Ectodermal cell (in vitro differentiated cells): Measurements from ENCODE around the gene C5AR2.

ENCODE experiments used
- H3K27ac ChIP-seq: 2 replicates; pipeline ENCODE4 v1.7.0; 2013; ENCODE audit warnings: mild to moderate bottlenecking, low read depth, low read length; ENCODE audit not compliant: insufficient read depth, poor library complexity, severe bottlenecking
- H3K27me3 ChIP-seq: 2 replicates; pipeline ENCODE4 v1.7.0; 2013; ENCODE audit warnings: mild to moderate bottlenecking, low read length; ENCODE audit not compliant: insufficient read depth, control insufficient read depth, poor library complexity, severe bottlenecking
- H3K36me3 ChIP-seq: one replicate; pipeline ENCODE4 v1.7.0; 2013; ENCODE audit warnings: low read length; ENCODE audit not compliant: control insufficient read depth, insufficient read depth
- H3K4me1 ChIP-seq: one replicate; pipeline ENCODE4 v1.7.0; 2013; ENCODE audit warnings: low read length; ENCODE audit not compliant: control insufficient read depth, insufficient read depth
- H3K4me3 ChIP-seq: 2 replicates; pipeline ENCODE4 v1.7.0; 2013; ENCODE audit warnings: low read depth, low read length, control low read depth; ENCODE audit not compliant: insufficient read depth
- H3K9me3 ChIP-seq: 2 replicates; pipeline ENCODE4 v1.7.0; 2013; ENCODE audit warnings: mild to moderate bottlenecking, low read length, moderate library complexity; ENCODE audit not compliant: control insufficient read depth
- WGBS, 2 experiments: methylation state at CpG; one replicate each; pipeline ENCODE4 v1.1.7; 2013; ENCODE audit warnings: missing lambda C conversion rate in 2 of 2; 5-methylcytosine and 5-hydroxymethylcytosine counted together

The C5AR2 gene

GRCh38 chr19:47309608-47310007 lies 22.4 kb upstream of the C5AR2 start, which contains the start of gene C5AR1:
C5AR1 (plus strand) TSS chr19:47309861; CDS start chr19:47309896, 35 bp downstream.
- no peaks in the 10 kb centered on the region for H3K27me3 ChIP-seq
- H3K9me3 ChIP-seq, result no peaks in the 10 kb centered on the region
- no peak within 1 kb of the TSS for H3K27ac ChIP-seq
- no peak within 1 kb of the TSS for H3K4me3 ChIP-seq
- WGBS, 2 experiments, result 64 to 67% methylated on average over 12 of the region's 12 CpGs
- no peaks in the 10 kb centered on the region for H3K36me3 ChIP-seq
- H3K4me1 ChIP-seq, result no peaks in the 10 kb centered on the region

DNA sequence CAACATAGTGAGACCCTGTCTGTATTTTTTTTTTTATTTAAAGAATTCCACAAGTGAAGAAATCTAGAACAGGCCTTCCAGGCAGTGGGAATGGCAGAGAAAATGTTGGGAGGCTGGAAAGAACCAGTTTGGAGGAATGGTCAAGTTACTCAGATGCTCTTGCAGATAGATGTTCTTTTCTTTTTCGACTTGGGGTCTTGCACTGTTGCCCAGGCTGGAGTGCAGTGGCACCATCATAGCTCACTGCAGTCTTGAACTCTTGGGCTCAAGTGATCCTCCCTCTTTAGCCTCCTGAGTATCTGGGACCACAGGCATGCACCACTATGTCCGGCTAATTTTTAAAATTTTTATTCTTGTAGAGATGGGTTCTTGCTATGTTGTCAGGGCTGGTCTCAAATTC lies 21.7 kb upstream of the C5AR2 start:
- H3K27me3 ChIP-seq, result no peaks in the 10 kb centered on the region
- H3K36me3 ChIP-seq, result no peaks in the 10 kb centered on the region
- no peaks in the 10 kb centered on the region for H3K9me3 ChIP-seq
- H3K27ac ChIP-seq, result no peak overlapping the region
- no peak overlapping the region for H3K4me3 ChIP-seq
- WGBS, 2 experiments, result 94 to 98% methylated on average over 2 of the region's 2 CpGs
- H3K4me1 ChIP-seq, result no peaks in the 10 kb centered on the region

DNA sequence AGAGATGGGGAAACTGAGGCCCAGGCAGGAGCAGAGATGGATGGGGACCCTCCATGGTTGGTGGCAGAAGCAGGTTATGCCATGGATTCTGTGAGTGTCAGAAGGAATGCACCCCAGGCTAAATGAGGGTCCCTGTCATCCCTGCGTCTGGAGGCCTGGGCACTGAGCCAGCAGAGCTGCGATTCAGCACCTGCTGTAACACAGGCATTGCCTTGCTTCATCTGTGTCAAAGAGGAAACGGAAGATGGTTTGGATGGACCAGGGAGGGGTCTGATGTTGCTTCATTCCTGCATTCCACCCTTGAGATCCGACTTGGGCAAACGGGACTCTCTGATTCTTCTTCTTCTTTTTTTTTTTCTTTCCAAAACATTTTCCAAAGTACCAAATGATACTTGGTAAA lies 21.2 kb upstream of the C5AR2 start:
- H3K27me3 ChIP-seq, result no peaks in the 10 kb centered on the region
- no peak overlapping the region for H3K27ac ChIP-seq
- no peak overlapping the region for H3K4me3 ChIP-seq
- H3K36me3 ChIP-seq, result no peaks in the 10 kb centered on the region
- H3K9me3 ChIP-seq, result no peaks in the 10 kb centered on the region
- H3K4me1 ChIP-seq, result no peaks in the 10 kb centered on the region
- 82% methylated on average over 5 of the region's 5 CpGs for WGBS, 2 experiments

DNA sequence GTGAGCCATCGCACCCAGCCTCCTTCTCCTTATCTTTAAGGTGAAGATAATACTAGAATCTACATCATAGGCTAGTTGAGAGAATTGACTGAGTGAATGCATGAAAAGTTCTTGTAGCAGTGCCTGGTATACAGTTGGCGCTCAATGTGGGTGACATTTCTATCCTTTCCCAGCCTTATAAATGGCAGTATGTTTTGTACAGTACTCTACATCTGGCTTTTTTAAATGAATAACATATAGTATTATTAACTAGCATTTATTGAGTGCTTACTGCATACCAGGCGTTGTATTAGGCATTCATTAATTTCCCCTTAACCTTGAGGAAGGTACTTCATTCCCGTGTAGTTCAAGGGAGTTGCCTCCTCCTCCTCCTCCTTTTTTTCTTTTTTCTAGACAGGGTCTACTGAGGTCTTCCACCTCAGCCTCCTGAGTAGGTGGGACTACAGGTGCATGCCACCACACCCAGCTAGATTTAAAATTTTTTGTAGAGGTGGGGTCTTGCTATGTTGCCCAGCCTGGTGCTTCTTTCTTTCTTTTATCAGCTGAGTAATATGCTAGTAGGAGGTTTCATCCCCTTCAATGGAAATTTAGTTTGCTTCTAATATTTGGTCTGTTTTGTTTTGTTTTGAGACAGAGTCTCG lies 19.5 kb upstream of the C5AR2 start:
- WGBS, 2 experiments, result 91 to 94% methylated on average over 5 of the region's 5 CpGs
- no peaks in the 10 kb centered on the region for H3K4me1 ChIP-seq
- H3K27me3 ChIP-seq, result no peaks in the 10 kb centered on the region
- H3K36me3 ChIP-seq, result no peaks in the 10 kb centered on the region
- H3K9me3 ChIP-seq, result no peaks in the 10 kb centered on the region
- H3K4me3 ChIP-seq, result no peak overlapping the region
- H3K27ac ChIP-seq, result no peak overlapping the region

DNA sequence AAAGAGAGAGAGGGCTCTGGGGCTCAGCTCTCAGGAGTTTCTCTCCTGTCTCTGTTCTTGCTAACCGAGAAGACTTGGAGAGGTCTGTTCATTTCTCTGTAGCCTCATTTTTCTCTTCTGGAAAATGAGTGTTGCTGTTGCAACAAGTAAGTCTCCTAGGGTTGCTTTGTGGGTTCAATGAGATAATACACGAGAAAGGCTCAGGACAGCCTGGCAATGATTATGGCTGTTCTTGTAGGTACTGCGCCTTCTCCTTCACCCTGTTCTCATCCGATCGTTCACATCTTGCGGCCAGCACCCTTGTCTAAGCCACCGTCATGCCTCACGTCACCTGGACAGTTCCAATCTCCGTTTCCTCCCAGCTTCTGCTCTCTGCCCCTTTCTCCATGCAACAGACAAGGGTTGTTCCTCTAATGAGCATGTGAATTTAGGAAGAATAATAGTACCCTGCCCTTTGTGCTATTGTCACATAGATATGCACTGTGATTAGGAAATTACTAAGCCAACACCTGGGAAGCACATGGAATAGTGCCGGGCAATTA lies 18.1 kb upstream of the C5AR2 start:
- no peaks in the 10 kb centered on the region for H3K27me3 ChIP-seq
- no peak overlapping the region for H3K4me3 ChIP-seq
- no peaks in the 10 kb centered on the region for H3K4me1 ChIP-seq
- H3K27ac ChIP-seq, result no peak overlapping the region
- no peaks in the 10 kb centered on the region for H3K36me3 ChIP-seq
- 92 to 95% methylated on average over 10 of the region's 10 CpGs for WGBS, 2 experiments
- no peaks in the 10 kb centered on the region for H3K9me3 ChIP-seq

DNA sequence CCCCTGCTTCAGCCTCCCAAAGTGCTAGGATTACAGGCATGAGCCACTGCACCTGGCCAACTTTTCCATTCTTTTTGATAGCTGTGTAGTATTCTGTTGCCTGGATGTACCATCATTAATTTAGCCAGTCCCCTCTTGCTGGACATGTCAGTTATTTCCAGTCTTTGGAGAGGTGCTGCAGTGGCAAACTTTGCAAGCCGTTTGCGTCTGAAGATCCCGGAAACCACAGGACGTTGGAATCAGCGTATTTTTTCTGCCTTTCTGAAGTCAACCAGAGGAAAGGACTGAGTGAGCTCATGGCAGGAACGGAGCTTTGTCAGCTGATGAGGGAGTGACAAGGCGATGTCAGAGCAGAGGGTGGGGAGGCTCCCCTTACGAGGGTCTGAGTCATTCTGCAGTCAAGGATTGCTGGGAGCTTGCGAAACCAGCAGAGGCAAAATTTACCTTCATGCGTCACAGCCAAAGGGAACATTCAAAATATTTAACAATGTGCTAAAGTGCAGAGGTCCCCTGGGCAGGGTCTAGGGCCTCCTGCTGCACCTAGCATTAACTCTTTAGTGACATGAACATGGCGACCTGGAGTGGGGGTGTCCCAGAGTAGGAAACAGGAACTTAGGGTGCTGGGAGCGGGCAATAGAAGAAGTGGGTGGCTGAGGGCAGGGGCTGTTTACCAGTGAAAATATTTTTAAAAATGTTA lies 16.7 kb upstream of the C5AR2 start:
- H3K27ac ChIP-seq, result no peak overlapping the region

DNA sequence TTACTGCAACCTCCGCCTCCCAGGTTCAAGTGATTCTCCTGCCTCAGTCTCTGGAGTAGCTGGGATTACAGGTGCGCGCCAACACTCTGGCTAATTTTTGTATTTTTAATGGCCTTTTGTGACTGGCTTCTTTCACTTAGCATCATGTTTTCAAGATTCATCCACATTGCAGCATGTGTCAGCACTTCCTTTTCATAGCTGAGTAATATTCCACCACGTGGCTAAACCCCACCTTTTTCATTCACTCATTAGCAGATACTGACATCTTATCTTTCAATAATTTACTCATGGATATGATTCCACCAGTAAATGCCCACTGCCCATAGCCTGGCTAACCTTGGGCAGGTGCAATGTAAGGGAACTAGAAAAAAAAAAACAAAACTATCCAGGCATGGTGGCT lies 15.5 kb upstream of the C5AR2 start:
- H3K36me3 ChIP-seq, result no peaks in the 10 kb centered on the region
- H3K27me3 ChIP-seq, result no peaks in the 10 kb centered on the region
- no peaks in the 10 kb centered on the region for H3K9me3 ChIP-seq
- WGBS, 2 experiments, result 86 to 91% methylated on average over 4 of the region's 4 CpGs
- no peak overlapping the region for H3K4me3 ChIP-seq
- no peaks in the 10 kb centered on the region for H3K4me1 ChIP-seq
- H3K27ac ChIP-seq, result no peak overlapping the region

More for the DNA sequence above, 16.7 kb upstream of the C5AR2 start:
- no peaks in the 10 kb centered on the region for H3K4me1 ChIP-seq
- WGBS, 2 experiments, result 53 to 54% methylated on average over 12 of the region's 12 CpGs
- no peaks in the 10 kb centered on the region for H3K9me3 ChIP-seq
- H3K4me3 ChIP-seq, result no peak overlapping the region
- no peaks in the 10 kb centered on the region for H3K27me3 ChIP-seq
- no peaks in the 10 kb centered on the region for H3K36me3 ChIP-seq

DNA sequence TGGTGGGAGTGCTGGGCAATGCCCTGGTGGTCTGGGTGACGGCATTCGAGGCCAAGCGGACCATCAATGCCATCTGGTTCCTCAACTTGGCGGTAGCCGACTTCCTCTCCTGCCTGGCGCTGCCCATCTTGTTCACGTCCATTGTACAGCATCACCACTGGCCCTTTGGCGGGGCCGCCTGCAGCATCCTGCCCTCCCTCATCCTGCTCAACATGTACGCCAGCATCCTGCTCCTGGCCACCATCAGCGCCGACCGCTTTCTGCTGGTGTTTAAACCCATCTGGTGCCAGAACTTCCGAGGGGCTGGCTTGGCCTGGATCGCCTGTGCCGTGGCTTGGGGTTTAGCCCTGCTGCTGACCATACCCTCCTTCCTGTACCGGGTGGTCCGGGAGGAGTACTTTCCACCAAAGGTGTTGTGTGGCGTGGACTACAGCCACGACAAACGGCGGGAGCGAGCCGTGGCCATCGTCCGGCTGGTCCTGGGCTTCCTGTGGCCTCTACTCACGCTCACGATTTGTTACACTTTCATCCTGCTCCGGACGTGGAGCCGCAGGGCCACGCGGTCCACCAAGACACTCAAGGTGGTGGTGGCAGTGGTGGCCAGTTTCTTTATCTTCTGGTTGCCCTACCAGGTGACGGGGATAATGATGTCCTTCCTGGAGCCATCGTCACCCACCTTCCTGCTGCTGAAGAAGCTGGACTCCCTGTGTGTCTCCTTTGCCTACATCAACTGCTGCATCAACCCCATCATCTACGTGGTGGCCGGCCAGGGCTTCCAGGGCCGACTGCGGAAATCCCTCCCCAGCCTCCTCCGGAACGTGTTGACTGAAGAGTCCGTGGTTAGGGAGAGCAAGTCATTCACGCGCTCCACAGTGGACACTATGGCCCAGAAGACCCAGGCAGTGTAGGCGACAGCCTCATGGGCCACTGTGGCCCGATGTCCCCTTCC lies 11.8 kb upstream of the C5AR2 start:
- 94 to 95% methylated on average over 46 of the region's 46 CpGs for whole genome bisulfite sequencing, 2 experiments
- Histone ChIP-seq H3K4me3 (no peak overlapping the region), H3K27ac (no peak overlapping the region), H3K4me1 (no peaks in the 10 kb centered on the region), H3K36me3 (no peaks in the 10 kb centered on the region), H3K27me3 (no peaks in the 10 kb centered on the region), H3K9me3 (no peaks in the 10 kb centered on the region)

DNA sequence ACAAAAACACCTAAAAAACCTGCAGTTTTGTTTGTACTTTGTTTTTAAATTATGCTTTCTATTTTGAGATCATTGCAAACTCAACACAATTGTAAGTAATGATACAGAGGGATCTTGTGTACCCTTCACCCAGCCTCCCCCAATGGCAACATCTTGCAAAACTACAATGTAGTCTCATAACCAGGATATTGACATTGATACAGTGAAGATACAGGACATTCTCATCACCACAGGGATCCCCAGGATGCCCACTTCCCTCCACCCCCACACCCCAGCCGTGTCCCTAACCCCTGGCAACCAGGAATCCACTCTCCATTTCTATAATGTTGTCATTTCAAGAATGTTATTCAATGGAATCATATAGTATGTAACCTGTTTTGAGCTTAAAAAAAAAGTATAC lies 10.3 kb upstream of the C5AR2 start:
- Histone ChIP-seq H3K9me3 (no peaks in the 10 kb centered on the region), H3K4me1 (no peaks in the 10 kb centered on the region), H3K4me3 (no peak overlapping the region), H3K27ac (no peak overlapping the region), H3K27me3 (no peaks in the 10 kb centered on the region), H3K36me3 (no peaks in the 10 kb centered on the region)
- WGBS, 2 experiments, result 100% methylated on average over 1 of the region's 1 CpG

DNA sequence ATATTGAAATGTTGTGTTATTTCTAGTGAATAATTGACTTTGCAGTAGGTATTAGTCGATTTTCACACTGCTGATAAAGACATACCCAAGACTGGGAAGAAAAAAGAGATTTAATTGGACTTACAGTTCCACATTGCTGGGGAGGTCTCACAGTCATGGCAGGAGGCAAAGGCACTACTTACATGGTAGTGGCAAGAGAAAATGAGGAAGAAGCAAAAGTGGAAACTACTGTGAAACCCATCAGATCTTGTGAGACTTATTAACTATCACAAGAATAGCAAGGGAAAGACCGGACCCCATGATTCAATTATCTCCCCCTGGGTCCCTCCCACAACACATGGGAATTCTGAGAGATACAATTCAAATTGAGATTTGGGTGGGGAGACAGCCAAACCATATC lies 9.9 kb upstream of the C5AR2 start:
- Histone ChIP-seq H3K27me3 (no peaks in the 10 kb centered on the region), H3K27ac (no peak overlapping the region), H3K36me3 (no peaks in the 10 kb centered on the region), H3K4me3 (no peak overlapping the region), H3K4me1 (no peaks in the 10 kb centered on the region), H3K9me3 (no peaks in the 10 kb centered on the region)
- WGBS, 2 experiments, result 93 to 95% methylated on average over 1 to 2 of the region's 2 CpGs
